ENCODE results near the gene MOB3A. TPM values are rescaled to one million over a fixed set of nuclear protein-coding genes. Genes with fewer than 3 reads are reported as not detected.

The MOB3A gene
- total and polyA plus RNA-seq, 9 of the 15 experiments (the other 6 are each of a cell fraction or from before 2014, with no cell fraction given): 1.1 to 24.1 (median 6.0) TPM

DNA sequence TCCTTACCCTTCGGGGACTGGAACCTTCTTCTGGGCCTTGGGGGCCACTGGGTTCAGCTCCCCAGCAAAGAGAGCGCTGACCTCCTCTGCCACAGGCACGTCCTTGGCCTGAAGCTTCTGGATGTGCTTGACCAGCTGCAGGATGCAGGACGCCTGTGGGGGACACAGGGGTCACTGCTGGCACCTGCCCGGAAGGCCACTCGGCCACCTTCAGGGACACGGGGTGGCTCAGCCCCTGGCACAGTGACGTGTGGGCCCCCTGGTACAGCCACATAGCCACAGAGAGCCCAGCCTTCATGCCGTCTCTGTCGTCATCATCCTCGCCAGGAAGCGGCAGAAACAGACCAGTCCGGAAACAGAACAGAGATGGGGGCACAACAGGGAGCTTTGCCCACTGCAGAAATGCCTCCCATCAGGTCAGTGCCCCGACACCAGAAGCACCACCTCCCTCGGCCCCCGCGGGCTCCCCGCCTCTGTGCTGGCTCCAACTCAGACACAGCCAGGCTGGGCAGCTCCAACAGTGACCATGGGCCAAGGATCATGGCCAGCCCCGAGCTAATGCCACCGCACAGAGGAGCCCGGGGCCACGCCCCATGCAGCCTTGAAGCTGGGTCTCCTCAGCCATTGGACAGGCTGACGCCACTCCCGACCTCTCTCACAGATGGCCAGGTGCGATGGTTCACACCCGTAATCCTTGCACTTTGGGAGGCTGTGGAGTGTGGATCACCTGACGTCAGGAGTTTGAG is 21.3 kb upstream of the MOB3A start:
- H3K9ac ChIP-seq (ENCODE audit: insufficient read depth in 1 of 2, low read depth in 2 of 2, low read length in 2 of 2): no peak overlapping the region
- DNase-seq (ENCODE audit: extremely low read depth in 1 of 4, low spot score in 3 of 4): no peak
- no peak for ATAC-seq
- no peak overlapping the region for H3K4me2 ChIP-seq (ENCODE audit: insufficient read depth, low read length)
- TF ChIP-seq CBX8 (IDR thresholded peaks at IDR 0.05; ENCODE audit: borderline replicate concordance, extremely low read depth, low read depth, low read length, poor library complexity, severe bottlenecking) (no peak), MYBL2 (IDR thresholded peaks at IDR 0.05; ENCODE audit: low read depth) (no peak), MYBL2 (CRISPR knock-in tag; IDR thresholded peaks at IDR 0.05; ENCODE audit: borderline replicate concordance) (no peak), POLR3A (IDR thresholded peaks at IDR 0.05; ENCODE audit: borderline replicate concordance, extremely low read depth, insufficient read depth, insufficient read length) (no peak), ZFP1 (CRISPR knock-in tag; IDR thresholded peaks at IDR 0.05) (no peak), KDM5B (IDR thresholded peaks at IDR 0.05; ENCODE audit: insufficient replicate concordance, low read depth, low read length) (no peak)
- TF ChIP-seq, protein P1, sequence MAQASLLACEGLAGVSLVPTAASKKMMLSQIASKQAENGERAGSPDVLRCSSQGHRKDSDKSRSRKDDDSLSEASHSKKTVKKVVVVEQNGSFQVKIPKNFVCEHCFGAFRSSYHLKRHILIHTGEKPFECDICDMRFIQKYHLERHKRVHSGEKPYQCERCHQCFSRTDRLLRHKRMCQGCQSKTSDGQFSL (CRISPR knock-in tag; IDR thresholded peaks at IDR 0.05): no peak
- TF ChIP-seq, protein P1 (tag; IDR thresholded peaks at IDR 0.05): no peak
- no peak overlapping the region for H3K27ac ChIP-seq (ENCODE audit: extremely low read depth, low read depth, low read length)
- ChIA-PET POLR2A (interaction anchor here (1.2 kb wide), 1 partner anchor 41 kb away, joined by 4 read pairs; no protein-coding TSS in a partner anchor), CTCF (ENCODE audit: low intra/inter-chr PET ratio) (no interaction called here)
- no peaks in the 10 kb centered on the region; a peak in 1 of 5 replicates for H3K27me3 ChIP-seq (ENCODE audit: control insufficient read depth in 2 of 2, insufficient read depth in 2 of 2, low read length in 2 of 2)
- H3K4me1 ChIP-seq (replicated peaks in 1 of 2; ENCODE audit: control insufficient read depth in 2 of 2, insufficient read depth in 2 of 2, low read length in 2 of 2): peaks cover 0 to 21% of the 10 kb centered on the region in 2 experiments; a peak in 1 of 5 replicates
- intact Hi-C loops (cut with micrococcal nuclease): no loop called here
- no peaks in the 10 kb centered on the region for H3K79me2 ChIP-seq (ENCODE audit: control insufficient read depth, insufficient read depth, low read length)
- H3K9me3 ChIP-seq (replicated peaks; ENCODE audit: control insufficient read depth, insufficient read depth, low read depth, low read length): no peaks in the 10 kb centered on the region
- no peak overlapping the region for H3K4me3 ChIP-seq
- no peak for FAIRE-seq
- no TSS peak for BruUV-seq (replicated peaks)
- peaks cover 95% of the 10 kb centered on the region; the same call in 2 of the 3 replicates for H3K36me3 ChIP-seq (ENCODE audit: control insufficient read depth, insufficient read depth, low read length)
- no peak overlapping the region for H2AFZ ChIP-seq (ENCODE audit: low read depth, low read length)
- no peaks in the 10 kb centered on the region for H3K9me1 ChIP-seq (ENCODE audit: control insufficient read depth, insufficient read depth, low read length)
- peaks cover 4% of the 10 kb centered on the region; the same call in 1 of the 2 replicates for H4K20me1 ChIP-seq (replicated peaks; ENCODE audit: control insufficient read depth, insufficient read depth, low read length)
- in situ Hi-C loops (cut with MboI): no loop called here
- WGBS (ENCODE audit: insufficient coverage, low coverage, missing lambda C conversion rate): 96% methylated on average over 26 of the region's 27 CpGs

Measured in K562 (cell line).